GM18870 (cell line): ENCODE measurements around the gene NOS1.
"Not testable (repeated sequence)": the region's sequence is repeated elsewhere in the genome, so short reads cannot be mapped to it uniquely, and the experiment has no call there.

Source experiments
- ATAC-seq: cut with Tn5 transposase; IDR thresholded peaks from one replicate; pipeline ENCODE4 v1.9.1; 2021; ENCODE audit warnings: moderate library complexity; ENCODE audit not compliant: unreplicated experiment

The NOS1 gene

DNA sequence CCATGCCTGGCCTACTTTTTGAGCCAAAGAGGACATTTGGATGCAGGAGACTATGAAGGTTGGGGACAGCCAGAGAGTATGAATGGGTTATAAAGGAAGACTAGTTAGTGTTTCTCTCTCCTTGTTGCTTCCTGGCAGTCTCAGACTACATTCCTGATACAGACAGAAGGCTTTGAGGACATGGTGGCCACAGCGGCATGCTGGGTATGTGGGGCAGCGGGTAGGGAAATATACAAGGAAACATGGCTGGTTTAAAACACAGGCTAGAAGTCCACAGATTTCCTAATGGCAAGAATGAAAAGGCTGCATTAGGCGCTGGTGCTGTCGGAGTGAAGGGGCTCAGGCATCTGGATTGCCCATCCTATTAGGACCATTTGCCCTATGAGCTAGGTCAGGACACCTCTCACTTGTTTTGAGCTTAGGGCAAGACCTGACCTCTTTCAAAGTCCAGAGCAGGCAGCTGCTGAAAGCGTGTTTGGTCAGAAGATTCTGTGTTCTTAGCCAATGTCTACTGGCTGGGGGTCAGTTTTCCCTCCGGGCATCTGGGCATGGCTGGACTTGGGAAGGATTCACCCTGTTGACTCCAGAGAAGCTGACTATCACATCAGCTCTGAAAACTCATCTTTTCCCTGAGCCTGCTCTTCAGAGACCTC, 151.0 kb downstream of the NOS1 start:
- no peak for ATAC-seq

- no peak for ATAC-seq
These were observed 151.8 kb downstream of the NOS1 start for GRCh38 chr12:117209626-117210025.

GRCh38 chr12:117208811-117209455, 152.5 kb downstream of the NOS1 start:
- ATAC-seq = no peak

GRCh38 chr12:117208206-117208605, 153.2 kb downstream of the NOS1 start:
- no peak for ATAC-seq

DNA sequence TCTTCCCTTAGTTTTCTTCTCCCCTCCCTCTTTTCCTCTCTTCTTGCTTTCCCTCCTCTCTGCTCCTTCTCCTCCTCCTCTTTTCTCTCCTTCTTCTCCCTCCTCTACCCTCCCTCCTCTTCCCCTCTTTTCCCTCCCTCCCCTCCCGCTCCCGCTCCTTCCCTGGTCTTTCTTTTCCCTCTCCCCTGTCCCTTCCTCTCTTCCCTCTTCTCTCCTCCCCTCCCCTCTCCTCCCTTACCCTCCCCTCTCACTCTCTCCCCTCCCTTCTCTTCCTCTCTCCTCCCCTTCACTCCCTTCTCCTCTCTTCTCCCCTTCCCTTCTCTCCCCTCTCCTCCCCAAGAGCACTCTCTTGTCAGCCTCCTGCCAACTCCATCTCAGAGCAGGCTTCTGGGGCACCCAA, 153.8 kb downstream of the NOS1 start:
- ATAC-seq = no peak

GRCh38 chr12:117202556-117202955, 158.9 kb downstream of the NOS1 start:
- no peak for ATAC-seq

- ATAC-seq = no peak
These were observed 159.4 kb downstream of the NOS1 start for GRCh38 chr12:117202033-117202432.

DNA sequence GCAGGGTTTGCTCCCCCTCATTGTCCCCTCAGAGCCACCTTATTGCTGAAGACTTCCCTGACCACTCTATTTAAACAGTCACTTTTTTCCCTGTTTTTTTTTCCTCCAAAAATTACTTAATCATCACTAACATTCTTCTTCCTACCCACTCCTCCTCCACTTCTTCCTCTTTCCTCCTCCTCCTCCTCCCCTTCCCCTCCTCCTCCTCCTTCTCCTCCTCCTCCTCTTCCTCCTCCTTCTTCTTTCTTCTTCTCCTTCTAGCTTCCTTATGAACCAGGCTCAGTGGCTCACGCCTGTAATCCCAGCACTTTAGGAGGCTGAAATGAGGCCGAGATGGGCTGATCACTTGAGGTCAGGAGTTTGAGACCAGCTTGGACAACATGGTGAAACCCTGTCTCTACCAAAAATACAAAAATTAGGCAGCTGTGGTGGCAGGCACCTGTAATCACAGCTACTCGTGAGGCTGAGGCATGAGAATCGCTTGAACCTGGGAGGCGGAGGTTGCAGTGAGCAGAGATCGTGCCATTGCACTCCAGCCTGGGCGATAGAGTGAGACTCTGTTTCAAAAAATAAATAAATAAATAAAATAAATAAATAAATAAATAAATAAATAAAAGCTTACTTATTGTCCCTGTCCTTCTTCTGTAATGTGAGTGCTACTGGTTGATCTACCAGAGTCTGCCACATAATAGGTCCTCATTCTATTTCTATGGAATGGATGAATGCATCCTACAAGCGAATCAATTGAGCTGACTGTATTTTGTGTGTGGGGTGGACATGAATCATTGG, 161.3 kb downstream of the NOS1 start:
- ATAC-seq = not testable (repeated sequence)

- not testable (repeated sequence) for ATAC-seq
These were observed 165.1 kb downstream of the NOS1 start for GRCh38 chr12:117196334-117196733.

DNA sequence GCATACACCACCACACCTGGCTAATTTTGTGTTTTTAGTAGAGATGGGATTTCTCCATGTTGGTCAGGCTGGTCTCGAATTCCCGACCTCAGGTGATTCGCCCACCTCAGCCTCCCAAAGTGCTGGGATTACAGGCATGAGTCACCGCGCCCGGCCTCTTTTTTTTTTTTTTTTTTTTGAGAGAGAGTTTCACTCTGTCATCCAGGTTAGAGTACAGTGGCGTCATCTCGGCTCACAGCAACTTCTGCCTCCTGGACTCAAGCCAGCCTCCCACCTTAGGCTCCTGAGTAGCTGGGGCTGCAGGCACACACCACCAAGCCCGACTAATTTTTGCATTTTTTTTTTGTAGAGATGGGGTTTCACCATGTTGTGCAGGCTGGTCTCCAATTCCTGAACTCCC, 166.4 kb downstream of the NOS1 start:
- ATAC-seq = not testable (repeated sequence)

DNA sequence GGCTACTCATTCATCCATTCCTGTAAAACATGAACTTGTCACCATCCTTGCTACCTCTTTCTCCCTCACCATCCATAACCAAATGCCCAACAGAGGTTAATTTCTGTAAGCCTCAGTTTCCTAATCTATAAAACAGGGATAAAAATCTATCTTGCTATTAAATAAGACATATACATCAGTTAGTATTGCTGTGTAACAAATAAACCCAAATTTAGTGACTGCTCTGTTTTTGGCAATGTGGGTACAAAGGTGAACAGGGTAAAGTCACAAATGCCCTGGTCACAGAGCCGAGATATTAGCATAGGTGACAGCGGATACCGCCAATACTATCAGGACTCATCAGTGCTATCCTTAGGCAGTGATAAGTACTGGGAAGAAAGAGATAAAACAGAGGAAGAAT, 167.5 kb downstream of the NOS1 start:
- ATAC-seq = no peak

DNA sequence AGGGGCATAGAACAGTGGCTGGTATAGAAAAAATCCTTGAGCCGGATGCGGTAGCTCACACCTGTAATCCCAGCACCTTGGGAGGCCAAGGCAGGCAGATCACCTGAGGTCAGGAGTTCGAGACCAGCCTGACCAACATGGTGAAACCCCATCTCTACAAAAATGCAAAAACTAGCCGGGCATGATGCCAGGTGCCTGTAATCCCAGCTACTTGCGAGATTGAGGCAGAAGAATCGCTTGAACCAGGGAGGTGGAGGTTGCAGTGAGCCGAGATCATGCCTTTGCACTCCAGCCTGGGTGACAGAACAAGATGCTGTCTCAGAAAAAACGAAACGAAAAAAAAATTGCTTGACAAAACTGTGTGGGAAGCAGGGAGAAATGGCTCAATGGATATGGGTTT, 168.8 kb downstream of the NOS1 start:
- ATAC-seq = not testable (repeated sequence)

- no peak for ATAC-seq
These were observed 169.4 kb downstream of the NOS1 start for GRCh38 chr12:117192057-117192456.

DNA sequence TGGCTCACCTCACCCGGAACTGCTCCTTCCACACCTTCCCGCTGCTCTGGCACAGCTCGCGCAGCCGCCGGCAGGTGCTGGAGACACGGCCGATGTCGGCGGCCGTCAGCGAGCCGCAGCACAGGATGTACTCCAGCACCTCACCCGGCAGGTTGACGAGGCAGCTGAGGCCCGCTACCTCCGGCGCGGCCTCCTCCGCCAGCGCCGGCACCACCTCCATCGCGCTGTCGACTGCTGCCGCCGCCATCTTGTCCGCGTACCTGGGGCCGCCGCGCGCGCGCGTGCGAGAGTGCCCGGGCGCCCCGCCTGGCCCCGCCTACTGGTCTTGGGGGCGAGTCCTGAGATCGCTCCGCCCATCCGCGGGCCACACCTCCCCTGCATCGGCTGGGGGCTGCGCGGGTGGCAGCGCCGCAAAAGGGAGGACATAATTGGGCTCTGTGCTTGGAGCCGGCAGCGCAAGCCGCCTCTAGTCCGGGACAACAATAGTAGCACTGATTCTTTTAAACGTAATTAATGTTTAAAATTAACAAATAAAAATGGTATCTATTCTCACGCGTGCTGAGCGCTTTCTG, 171.1 kb downstream of the NOS1 start, which contains the start of gene FBXO21:
Gene FBXO21, minus strand, starts transcription at position 261 of the 572 bp plus-strand sequence. Its CDS starts 14 bp downstream, at position 247.
- peak; percentile 61 for ATAC-seq

GRCh38 chr12:117189725-117190209, 171.7 kb downstream of the NOS1 start:
- peak; percentile 42 for ATAC-seq

DNA sequence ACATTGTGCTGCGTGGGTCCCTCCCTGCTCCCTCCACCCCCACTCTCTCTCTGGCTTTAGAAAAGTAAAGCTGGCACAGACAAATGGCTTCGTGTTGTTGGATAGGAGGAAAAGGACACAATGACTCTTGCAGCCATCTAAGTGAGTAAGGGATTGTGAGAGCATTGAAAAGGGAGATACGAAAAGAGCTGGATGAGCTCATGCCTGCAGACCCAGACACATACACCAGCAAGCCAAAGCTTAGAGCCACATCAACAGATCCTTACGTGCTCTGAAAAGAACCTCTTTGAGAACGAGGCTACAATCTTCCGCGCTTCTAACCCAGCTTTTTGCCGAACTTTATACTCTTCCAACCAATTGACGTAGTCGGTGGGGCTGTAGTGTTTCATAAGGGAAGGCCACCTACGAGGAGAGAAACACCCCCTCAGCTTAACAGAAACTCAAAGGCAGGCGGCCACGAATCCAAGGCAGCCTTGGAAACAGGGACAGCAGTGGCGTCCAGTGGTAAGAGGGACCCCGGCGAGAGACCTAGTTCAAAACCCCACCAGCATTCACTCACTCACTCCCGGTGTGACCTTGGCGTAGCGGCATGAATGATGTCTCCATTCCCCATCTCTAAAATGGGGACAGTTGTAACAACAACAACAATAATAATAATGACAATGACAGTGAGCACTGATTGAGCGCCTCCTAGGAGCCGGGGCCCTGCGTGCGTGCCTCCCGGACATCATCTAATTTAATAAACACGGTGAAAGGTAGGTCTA, 172.3 kb downstream of the NOS1 start:
- ATAC-seq = no peak

- ATAC-seq = no peak
These were observed 173.2 kb downstream of the NOS1 start for GRCh38 chr12:117188121-117188665.

- no peak for ATAC-seq
These were observed 174.0 kb downstream of the NOS1 start for GRCh38 chr12:117187421-117187820.

DNA sequence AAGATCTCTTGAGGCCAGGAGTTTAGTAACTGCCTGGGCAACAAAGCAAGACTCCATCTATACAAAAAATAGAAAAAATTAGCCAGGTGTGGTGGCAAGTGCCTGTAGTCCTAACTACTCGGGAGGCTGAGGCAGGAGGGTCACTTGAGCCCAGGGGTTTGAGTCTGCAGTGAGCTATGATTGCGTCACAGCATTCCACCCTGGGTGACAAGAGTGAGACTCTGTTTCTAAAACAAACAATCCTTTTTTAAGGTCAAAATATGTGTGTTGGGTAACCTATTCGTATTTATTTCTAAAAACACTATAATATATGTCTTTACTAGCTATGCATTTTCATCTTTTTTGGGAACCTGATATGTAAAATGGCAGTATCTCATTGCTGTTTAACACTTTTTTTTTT, 178.6 kb downstream of the NOS1 start:
- ATAC-seq = no peak

DNA sequence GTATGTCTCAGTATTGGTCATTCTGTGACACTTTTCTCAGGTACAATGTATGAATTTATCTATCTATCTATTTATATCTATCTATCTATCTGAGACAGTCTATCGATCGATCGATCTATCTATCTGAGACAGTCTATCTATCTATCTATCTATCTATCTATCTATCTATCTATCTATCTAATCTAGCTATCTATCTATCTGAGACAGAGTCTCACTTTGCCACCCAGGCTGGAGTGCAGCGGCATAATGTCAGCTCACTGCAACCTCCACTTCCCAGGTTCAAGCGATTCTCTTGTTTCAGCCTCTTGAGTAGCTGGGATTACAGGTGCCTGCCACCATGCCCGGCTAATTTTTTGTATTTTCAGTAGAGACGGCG, 180.0 kb downstream of the NOS1 start:
- not testable (repeated sequence) for ATAC-seq
